ENCODE results near the gene CARD19. TPM values are rescaled to one million over a fixed set of nuclear protein-coding genes. Genes with fewer than 3 reads are reported as not detected.

The CARD19 gene
- total RNA-seq, 1 experiment from 2014 or later = 54.5 TPM

DNA sequence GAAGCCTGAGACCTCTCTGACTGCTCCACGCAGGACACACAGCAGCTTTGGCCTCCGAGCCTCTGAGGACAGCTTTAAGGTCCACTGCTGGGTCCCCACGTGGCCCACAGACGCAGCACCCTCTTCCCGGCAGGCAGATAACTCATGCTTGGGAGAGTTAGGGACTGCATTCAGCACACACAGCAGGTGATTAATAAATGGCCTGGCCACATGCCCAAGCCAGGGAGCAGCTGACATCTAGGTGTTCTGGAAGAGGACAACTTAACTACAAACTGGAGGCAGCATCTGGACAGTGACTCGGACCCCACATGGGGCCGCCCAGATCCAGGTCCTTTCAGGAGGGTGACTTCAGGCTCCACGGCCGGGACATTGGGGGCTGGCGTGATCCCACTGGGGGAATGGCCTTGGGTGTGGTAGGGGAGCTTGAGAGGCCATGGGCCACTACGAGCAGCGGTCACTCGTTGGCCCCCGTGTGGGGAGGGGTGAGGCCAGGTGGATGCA is 26.8 kb downstream of the CARD19 start:
- TF ChIP-seq SIN3A (IDR thresholded peaks at IDR 0.05; ENCODE audit: low read depth) (no peak), ZNF274 (IDR thresholded peaks at IDR 0.05; ENCODE audit: low read depth, low read length) (no peak), SRF (IDR thresholded peaks at IDR 0.05; ENCODE audit: low read depth) (no peak), ZFX (IDR thresholded peaks at IDR 0.05) (no peak), CBX3 (IDR thresholded peaks at IDR 0.05; ENCODE audit: low read depth) (no peak), REST (IDR thresholded peaks at IDR 0.05; ENCODE audit: low read depth) (no peak), FOSL1 (IDR thresholded peaks at IDR 0.05; ENCODE audit: low read depth) (no peak), JUND (IDR thresholded peaks at IDR 0.05) (no peak), POLR2A (IDR thresholded peaks at IDR 0.05; ENCODE audit: borderline replicate concordance, extremely low read depth, insufficient read depth, insufficient read length) (no peak), CTCF (IDR thresholded peaks at IDR 0.05 in 2 of 3, conservative IDR thresholded peaks at IDR 0.05 in 1 of 3; ENCODE audit: borderline replicate concordance in 1 of 3, insufficient read depth in 1 of 3, low read depth in 2 of 3, low read length in 2 of 3) (no peak), RAD21 (IDR thresholded peaks at IDR 0.05; ENCODE audit: low read depth) (no peak), EZH2phosphoT487 (IDR thresholded peaks at IDR 0.05; ENCODE audit: borderline replicate concordance) (no peak)
- Histone ChIP-seq H3K4me2 (ENCODE audit: low read length) (no peak overlapping the region), H3K79me2 (ENCODE audit: insufficient read depth, low read length) (no peaks in the 10 kb centered on the region), H2AFZ (ENCODE audit: low read depth, low read length, poor library complexity, severe bottlenecking) (no peak overlapping the region), H3K9me2 (ENCODE audit: insufficient read depth) (no peaks in the 10 kb centered on the region), H3K9ac (ENCODE audit: low read length) (no peak overlapping the region), H3K36me3 (ENCODE audit: control insufficient read depth in 1 of 2, insufficient read depth in 2 of 2, low read length in 2 of 2) (no peaks in the 10 kb centered on the region; a peak in 1 of 4 replicates), H4K20me1 (ENCODE audit: insufficient read depth) (no peaks in the 10 kb centered on the region), H3K9me3 (ENCODE audit: control insufficient read depth in 1 of 2, insufficient read depth in 1 of 2, low read depth in 1 of 2, low read length in 2 of 2) (no peaks in the 10 kb centered on the region), H3K4me3 (replicated peaks in 1 of 2; ENCODE audit: low read depth in 1 of 2, low read length in 2 of 2) (no peak overlapping the region), H3K27me3 (ENCODE audit: insufficient read depth, low read length) (no peaks in the 10 kb centered on the region), H3K27ac (ENCODE audit: low read depth, low read length) (no peak overlapping the region), H3K4me1 (ENCODE audit: control insufficient read depth in 1 of 2, insufficient read depth in 2 of 2, low read length in 2 of 2) (peaks cover 26 to 30% of the 10 kb centered on the region in 2 experiments)
- DNase-seq (ENCODE audit: low read depth, low spot score) (no peak), ATAC-seq (no peak)
- ChIA-PET POLR2A (no interaction called here), RAD21 (ENCODE audit: low non-redundant PET in 1 of 2, low total read pairs in 2 of 2, uncharacterized antibody in 2 of 2, unreplicated experiment in 2 of 2) (no interaction called here), CTCF (no interaction called here)
- no TSS peak for BruUV-seq (replicated peaks)
- intact Hi-C loops (cut with micrococcal nuclease) = no loop called here
